OCI-LY7 (cell line): Measurements from ENCODE around the gene SRSF12. TPM values are rescaled to one million over a fixed set of nuclear protein-coding genes. Genes with fewer than 3 reads are reported as not detected.

Experiments used
- BruUV-seq: library from RNA; stranded (reverse); fragments of 400-500 nt; replicated peaks from 2 replicates; lab custom pipeline; 2021; lab: Mats Ljungman, UMichigan
- CTCF ChIA-PET: fragments of 300-600 bp; sonication (Branson Sonifier 250); formaldehyde crosslinking; loops from one replicate; lab custom pipeline; 2022; ENCODE audit warnings: antibody characterized with exemption; ENCODE audit not compliant: unreplicated experiment; lab: Charles Lee
- POLR2A ChIA-PET: fragments of 300-600 bp; sonication (Branson Sonifier 250); formaldehyde crosslinking; loops from one replicate; lab custom pipeline; 2022; ENCODE audit warnings: antibody characterized with exemption; lab: Charles Lee
- DNase-seq: peaks from one replicate; pipeline ENCODE4 v3.0.0-alpha.2; 2015; ENCODE audit warnings: low spot score
- H2AFZ ChIP-seq: fragments of 200-600 bp; sonication (generic), shearing (Covaris generic); 2 replicates; pipeline ENCODE4 v1.6.1; 2014; ENCODE audit warnings: mild to moderate bottlenecking, antibody characterized with exemption, low read length, moderate library complexity
- H3K27ac ChIP-seq: fragments of 200-600 bp; sonication (generic); 2 replicates; pipeline ENCODE4 v1.5.1; 2014; ENCODE audit warnings: mixed run types, low read depth, mild to moderate bottlenecking, moderate library complexity, low read length, inconsistent platforms; ENCODE audit not compliant: poor library complexity, severe bottlenecking
- H3K36me3 ChIP-seq: fragments of 200-600 bp; sonication (generic); 2 replicates; pipeline ENCODE4 v1.6.1; 2014; ENCODE audit warnings: mild to moderate bottlenecking, antibody characterized with exemption, low read length, moderate library complexity, mixed read lengths; ENCODE audit not compliant: insufficient read depth
- H3K4me1 ChIP-seq: fragments of 200-600 bp; sonication (generic); 2 replicates; pipeline ENCODE4 v1.5.1; 2014; ENCODE audit warnings: mild to moderate bottlenecking, low read length; ENCODE audit not compliant: insufficient read depth, poor library complexity, severe bottlenecking
- H3K4me2 ChIP-seq: fragments of 200-600 bp; sonication (generic); 2 replicates; pipeline ENCODE4 v1.6.1; 2014; ENCODE audit warnings: mild to moderate bottlenecking, low read length
- H3K4me3 ChIP-seq: fragments of 200-600 bp; sonication (generic); 2 replicates; pipeline ENCODE4 v1.5.1; 2014; ENCODE audit warnings: mild to moderate bottlenecking, low read depth, low read length; ENCODE audit not compliant: poor library complexity, severe bottlenecking
- H3K79me2 ChIP-seq: fragments of 200-600 bp; sonication (generic); 2 replicates; pipeline ENCODE4 v1.6.1; 2016; ENCODE audit warnings: low read depth, mild to moderate bottlenecking, low read length, moderate library complexity, mixed read lengths; ENCODE audit not compliant: insufficient read depth
- H3K9me2 ChIP-seq: fragments of 200-600 bp; sonication (generic); 2 replicates; pipeline ENCODE4 v1.6.1; 2016; ENCODE audit warnings: mild to moderate bottlenecking, low read length, mixed read lengths; ENCODE audit not compliant: insufficient read depth
- H3K9me3 ChIP-seq: fragments of 200-600 bp; sonication (generic); 2 replicates; pipeline ENCODE4 v1.6.1; 2014; ENCODE audit warnings: mild to moderate bottlenecking, mixed run types, low read length, mixed read lengths
- H4K20me1 ChIP-seq: fragments of 200-600 bp; sonication (generic); 2 replicates; pipeline ENCODE4 v1.6.1; 2014; ENCODE audit warnings: mild to moderate bottlenecking, antibody characterized with exemption, low read length, moderate library complexity, mixed read lengths; ENCODE audit not compliant: insufficient read depth
- CTCF ChIP-seq: fragments of 200-600 bp; sonication (generic); conservative IDR thresholded peaks from 2 replicates; pipeline ENCODE4 v1.5.1; 2014; ENCODE audit warnings: mild to moderate bottlenecking, antibody characterized with exemption, low read length, moderate library complexity, mixed read lengths
- EZH2phosphoT487 ChIP-seq: fragments of 200-600 bp; sonication (generic); IDR thresholded peaks from 2 replicates; pipeline ENCODE4 v1.6.1; 2018; ENCODE audit warnings: low read depth, borderline replicate concordance, mild to moderate bottlenecking, mixed run types, antibody characterized with exemption, low read length, moderate library complexity, mixed read lengths
- intact Hi-C: fragments of 100-400 bp; cut with micrococcal nuclease; formaldehyde crosslinking; loops from one replicate; pipeline ENCODE4 v1.10.0; 2022; ENCODE audit not compliant: unreplicated experiment
- total RNA-seq, 2 experiments: library from RNA; depleted of rRNA in 1 of 2; stranded (reverse); fragments of >200 nt in 1 of 2; shearing (Covaris generic) in 1 of 2; gene quantifications; 2 replicates each; pipeline ENCODE4 v1.2.3, GENCODE V29; 2014 to 2022

Gene SRSF12
- total RNA-seq, 2 experiments from 2014 or later = not detected

- BruUV-seq = TSS peak; percentile 76
- no peak for TF ChIP-seq CTCF
- TF ChIP-seq EZH2phosphoT487 = no peak
- Histone ChIP-seq H3K27ac (peak overlapping the region; percentile 76), H3K79me2 (peaks cover 27% of the 10 kb centered on the region; the same call in 1 of the 2 replicates), H3K36me3 (peaks cover 28% of the 10 kb centered on the region), H3K9me2 (no peaks in the 10 kb centered on the region), H2AFZ (peak overlapping the region; percentile 97), H3K4me1 (peaks cover 41% of the 10 kb centered on the region), H3K9me3 (no peaks in the 10 kb centered on the region), H4K20me1 (no peaks in the 10 kb centered on the region), H3K4me2 (peak overlapping the region; percentile 84), H3K4me3 (peak overlapping the region; percentile 76)
- intact Hi-C loops = loop anchor here (1.0 to 5.0 kb wide), 3 partner anchors 67 to 265 kb away; partner anchors contain the start of genes PNRC1 and RRAGD
- DNase-seq = peak; percentile 71
- ChIA-PET CTCF (interaction anchor here (0.6 kb wide), 1 partner anchor 211 kb away, joined by 3 read pairs; no protein-coding TSS in a partner anchor), POLR2A (interaction anchor here (0.6 to 6.0 kb wide), 9 partner anchors 9 to 203 kb away, joined by 3 to 66 read pairs (median 3); partner anchors contain the start of genes PNRC1 and RNGTT)
These were observed 29.1 kb upstream of the SRSF12 start for GRCh38 chr6:89146718-89147700.

- peak within 1 kb of the TSS; percentile 76 for H3K27ac ChIP-seq
- ChIA-PET POLR2A (interaction anchor here (0.6 to 6.0 kb wide), 25 partner anchors 8 to 654 kb away, joined by 3 to 66 read pairs (median 5); partner anchors contain the start of genes PNRC1 and RNGTT), CTCF (interaction anchor here (0.6 to 1.4 kb wide), 2 partner anchors 16 to 98 kb away, joined by 3 read pairs; no protein-coding TSS in a partner anchor)
- intact Hi-C loops = loop anchor here (1.0 to 5.0 kb wide), 3 partner anchors 66 to 266 kb away; partner anchors contain the start of genes PNRC1 and RRAGD
- H3K4me3 ChIP-seq = peak within 1 kb of the TSS; percentile 76
- H4K20me1 ChIP-seq = no peaks in the 10 kb centered on the region
- no TSS peak for BruUV-seq
- DNase-seq = peak; percentile 86
- H3K36me3 ChIP-seq = peaks cover 19% of the 10 kb centered on the region
- peak within 1 kb of the TSS; percentile 97 for H2AFZ ChIP-seq
- H3K4me2 ChIP-seq = peak within 1 kb of the TSS; percentile 84
- peaks cover 41% of the 10 kb centered on the region for H3K4me1 ChIP-seq
- peaks cover 27% of the 10 kb centered on the region; the same call in 1 of the 2 replicates for H3K79me2 ChIP-seq
- H3K9me2 ChIP-seq = no peaks in the 10 kb centered on the region
- no peaks in the 10 kb centered on the region for H3K9me3 ChIP-seq
- TF ChIP-seq CTCF = no peak
- TF ChIP-seq EZH2phosphoT487 = no peak
These were observed 28.3 kb upstream of the SRSF12 start, which contains the start of gene PM20D2 for GRCh38 chr6:89145956-89146717. PM20D2 (plus strand) TSS chr6:89146055; CDS start chr6:89146145, 90 bp downstream.
